Mesothelial cell of epicardium (in vitro differentiated cells): Measurements from ENCODE around the gene B4GALNT4. TPM values are rescaled to one million over a fixed set of nuclear protein-coding genes. Genes with fewer than 3 reads are reported as not detected.
"Not testable (repeated sequence)": the region's sequence is repeated elsewhere in the genome, so short reads cannot be mapped to it uniquely, and the experiment has no call there.

Source experiments
- DNase-seq, 2 experiments: peaks; one replicate each; pipeline ENCODE4 v3.0.0; 2021; ENCODE audit warnings: low spot score in 2 of 2; ENCODE audit not compliant: unreplicated experiment in 2 of 2
- H3K27ac Mint-ChIP-seq: 2 replicates; pipeline ENCODE4 v1.8.0; 2021; ENCODE audit warnings: mixed read lengths
- H3K27me3 Mint-ChIP-seq: 2 replicates; pipeline ENCODE4 v1.8.0; 2021; ENCODE audit warnings: low read depth, mixed read lengths
- H3K36me3 Mint-ChIP-seq: 2 replicates; pipeline ENCODE4 v1.8.0; 2021; ENCODE audit warnings: mixed read lengths
- H3K4me1 Mint-ChIP-seq: 2 replicates; pipeline ENCODE4 v1.8.0; 2021; ENCODE audit warnings: mixed read lengths
- H3K4me3 Mint-ChIP-seq: 2 replicates; pipeline ENCODE4 v1.8.0; 2021; ENCODE audit warnings: mild to moderate bottlenecking, moderate library complexity, mixed read lengths
- H3K9me3 Mint-ChIP-seq: 2 replicates; pipeline ENCODE4 v1.8.0; 2021; ENCODE audit warnings: mixed read lengths
- total RNA-seq: library from RNA; stranded (reverse); gene quantifications from 3 replicates; pipeline ENCODE4 v1.2.1, GENCODE V29; 2021
- TF ChIP-seq, protein P1 (sequence below): fragments of 200-600 bp; sonication (generic); IDR thresholded peaks from one replicate; pipeline ENCODE4 v1.5.0; 2021; ENCODE audit warnings: antibody characterized with exemption; ENCODE audit not compliant: unreplicated experiment

B4GALNT4 gene
- 294 to 314 TPM (median 300 TPM) in 3 replicates for total RNA-seq

GRCh38 chr11:369336-370018, at the start of gene B4GALNT4:
TSS of gene B4GALNT4 (plus strand) at chr11:369499. CDS start at chr11:369804, 305 bp downstream.
- Mint-ChIP-seq H3K27ac (peak within 1 kb of the TSS; percentile 95), H3K9me3 (no peaks in the 10 kb centered on the region), H3K36me3 (peaks cover 20% of the 10 kb centered on the region), H3K27me3 (peaks cover 8% of the 10 kb centered on the region), H3K4me1 (peaks cover 20% of the 10 kb centered on the region), H3K4me3 (peak within 1 kb of the TSS; percentile 89)
- DNase-seq: peak in 1 of 2 experiments; percentile 67
- TF ChIP-seq, protein P1, sequence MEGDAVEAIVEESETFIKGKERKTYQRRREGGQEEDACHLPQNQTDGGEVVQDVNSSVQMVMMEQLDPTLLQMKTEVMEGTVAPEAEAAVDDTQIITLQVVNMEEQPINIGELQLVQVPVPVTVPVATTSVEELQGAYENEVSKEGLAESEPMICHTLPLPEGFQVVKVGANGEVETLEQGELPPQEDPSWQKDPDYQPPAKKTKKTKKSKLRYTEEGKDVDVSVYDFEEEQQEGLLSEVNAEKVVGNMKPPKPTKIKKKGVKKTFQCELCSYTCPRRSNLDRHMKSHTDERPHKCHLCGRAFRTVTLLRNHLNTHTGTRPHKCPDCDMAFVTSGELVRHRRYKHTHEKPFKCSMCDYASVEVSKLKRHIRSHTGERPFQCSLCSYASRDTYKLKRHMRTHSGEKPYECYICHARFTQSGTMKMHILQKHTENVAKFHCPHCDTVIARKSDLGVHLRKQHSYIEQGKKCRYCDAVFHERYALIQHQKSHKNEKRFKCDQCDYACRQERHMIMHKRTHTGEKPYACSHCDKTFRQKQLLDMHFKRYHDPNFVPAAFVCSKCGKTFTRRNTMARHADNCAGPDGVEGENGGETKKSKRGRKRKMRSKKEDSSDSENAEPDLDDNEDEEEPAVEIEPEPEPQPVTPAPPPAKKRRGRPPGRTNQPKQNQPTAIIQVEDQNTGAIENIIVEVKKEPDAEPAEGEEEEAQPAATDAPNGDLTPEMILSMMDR: no peak

GRCh38 chr11:319888-320273, 49.4 kb upstream of the B4GALNT4 start:
- H3K4me3 Mint-ChIP-seq: peak overlapping the region; percentile 90
- H3K27me3 Mint-ChIP-seq: peaks cover 19% of the 10 kb centered on the region
- H3K4me1 Mint-ChIP-seq: peaks cover 39% of the 10 kb centered on the region
- DNase-seq, H3K9me3 Mint-ChIP-seq, H3K36me3 Mint-ChIP-seq: not testable (repeated sequence)
- H3K27ac Mint-ChIP-seq: peak overlapping the region; percentile 99

DNA sequence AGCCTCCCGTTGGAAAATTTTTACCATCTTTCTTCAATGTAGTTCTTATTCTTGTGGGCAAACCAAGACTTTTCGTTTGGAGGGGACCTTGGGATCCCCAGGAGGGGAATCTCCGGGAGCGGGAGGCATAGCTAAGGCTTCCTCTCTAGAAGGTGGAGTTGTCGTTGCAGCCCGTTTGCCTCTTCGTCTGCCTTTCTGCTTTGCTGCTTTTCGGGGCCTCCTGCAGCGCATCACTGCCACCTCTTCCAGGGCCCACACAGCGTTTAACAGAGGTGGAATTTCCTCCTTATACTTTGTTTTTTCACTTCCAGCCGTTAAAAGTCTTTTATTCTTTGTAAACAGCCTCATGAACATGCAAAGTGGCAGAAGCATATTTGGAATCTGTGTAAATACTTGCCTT, 45.1 kb upstream of the B4GALNT4 start:
- peaks cover 36% of the 10 kb centered on the region for H3K4me1 Mint-ChIP-seq
- H3K27me3 Mint-ChIP-seq: no peaks in the 10 kb centered on the region
- no peak for DNase-seq
- H3K36me3 Mint-ChIP-seq: no peaks in the 10 kb centered on the region
- TF ChIP-seq, protein P1: no peak
- H3K9me3 Mint-ChIP-seq: no peaks in the 10 kb centered on the region
- peak overlapping the region; percentile 32 for H3K4me3 Mint-ChIP-seq
- peak overlapping the region; percentile 95 for H3K27ac Mint-ChIP-seq

DNA sequence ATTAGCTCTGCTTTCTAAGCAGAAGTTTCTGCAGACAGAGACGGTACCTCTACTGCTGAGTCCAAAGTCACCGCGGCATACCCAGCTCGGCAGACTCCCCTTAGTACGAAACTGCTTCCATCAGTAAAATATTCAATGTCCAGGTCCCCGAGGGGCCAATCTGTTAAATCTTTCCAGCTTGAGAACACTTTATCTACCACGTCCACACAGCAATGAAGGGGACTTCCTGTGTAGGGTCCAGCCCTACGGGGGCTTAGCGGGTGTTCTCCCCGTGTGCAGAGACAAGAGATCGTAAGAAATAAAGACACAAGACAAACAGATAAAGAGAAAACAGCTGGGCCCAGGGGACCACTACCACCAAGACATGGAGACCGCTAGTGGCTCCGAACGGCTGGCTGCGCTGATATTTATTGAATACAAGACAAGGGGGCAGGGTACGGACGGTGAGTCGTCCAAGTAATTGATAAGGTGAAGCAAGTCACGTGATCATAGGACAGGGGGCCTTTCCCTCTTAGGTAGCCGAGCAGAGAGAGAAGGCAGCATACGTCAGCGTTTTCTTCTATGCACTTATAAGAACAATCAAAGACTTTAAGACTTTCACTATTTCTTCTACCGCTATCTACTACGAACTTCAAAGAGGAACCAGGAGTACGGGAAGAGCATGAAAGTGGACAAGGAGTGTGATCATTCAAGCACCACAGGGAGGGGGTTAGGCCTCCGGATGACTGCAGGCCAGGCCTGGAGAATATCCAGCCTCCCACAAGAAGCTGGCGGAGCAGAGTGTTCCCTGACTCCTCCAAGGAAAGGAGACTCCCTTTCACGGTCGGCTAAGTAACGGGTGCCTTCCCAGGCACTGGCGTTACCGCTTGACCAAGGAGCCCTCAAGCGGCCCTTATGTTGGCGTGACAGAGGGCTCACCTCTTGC, 44.4 kb upstream of the B4GALNT4 start:
- Mint-ChIP-seq H3K4me3 (peak overlapping the region; percentile 32), H3K4me1 (peaks cover 38% of the 10 kb centered on the region), H3K27ac (peak overlapping the region; percentile 95)
- H3K27me3 Mint-ChIP-seq, H3K36me3 Mint-ChIP-seq, DNase-seq, H3K9me3 Mint-ChIP-seq: not testable (repeated sequence)

DNA sequence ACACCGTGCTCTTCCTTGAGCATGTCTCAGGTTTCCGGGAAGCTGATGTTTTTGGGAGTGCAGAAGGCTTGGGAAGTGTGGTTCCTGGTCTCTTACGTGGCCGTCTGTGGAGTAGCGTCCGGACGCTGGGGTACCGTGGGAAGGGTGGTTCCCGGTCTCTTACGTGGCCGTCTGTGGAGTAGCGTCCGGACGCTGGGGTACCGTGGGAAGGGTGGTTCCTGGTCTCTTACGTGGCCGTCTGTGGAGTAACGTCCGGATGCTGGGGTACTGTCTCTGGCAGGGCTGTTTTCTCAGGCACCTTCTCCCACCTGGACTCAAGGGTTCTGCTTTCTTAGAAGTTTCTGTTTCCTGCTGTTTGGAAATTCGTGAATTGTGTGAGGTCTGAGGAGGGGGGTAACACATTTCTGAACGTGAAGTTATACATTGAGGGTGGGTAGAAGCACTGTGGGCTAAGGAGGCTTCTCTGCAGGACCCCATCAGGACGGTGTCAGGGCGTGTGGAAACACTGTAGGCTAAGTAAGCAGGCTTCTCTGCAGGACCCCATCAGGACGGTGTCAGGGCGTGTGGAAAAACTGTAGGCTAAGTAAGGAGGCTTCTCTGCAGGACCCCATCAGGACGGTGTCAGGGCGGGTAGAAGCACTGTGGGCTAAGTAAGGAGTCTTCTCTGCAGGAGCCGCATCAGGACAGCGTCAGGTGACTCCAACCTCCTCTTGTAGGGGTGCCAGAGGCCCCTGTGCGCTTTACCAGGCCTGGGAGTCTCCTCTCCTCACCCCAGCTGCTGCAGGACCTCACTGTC, 43.3 kb upstream of the B4GALNT4 start:
- Mint-ChIP-seq H3K27me3 (no peaks in the 10 kb centered on the region), H3K36me3 (no peaks in the 10 kb centered on the region), H3K4me3 (no peak overlapping the region), H3K4me1 (peaks cover 35% of the 10 kb centered on the region), H3K9me3 (no peaks in the 10 kb centered on the region), H3K27ac (peak overlapping the region; percentile 95)
- no peak for DNase-seq
- TF ChIP-seq, protein P1: no peak

GRCh38 chr11:326592-326841, 42.8 kb upstream of the B4GALNT4 start:
- Mint-ChIP-seq H3K27me3 (no peaks in the 10 kb centered on the region), H3K27ac (peak overlapping the region; percentile 95), H3K9me3 (no peaks in the 10 kb centered on the region), H3K4me3 (no peak overlapping the region), H3K4me1 (peaks cover 35% of the 10 kb centered on the region), H3K36me3 (no peaks in the 10 kb centered on the region)
- TF ChIP-seq, protein P1: no peak
- no peak for DNase-seq
